HK-2 (cell line): ENCODE measurements around the gene LMO2.

Source experiments
- DNase-seq: peaks from one replicate; pipeline ENCODE4 v3.0.0-alpha.2; 2018; ENCODE audit not compliant: unreplicated experiment

Gene LMO2

GRCh38 chr11:33887886-33888285 is 4.0 kb downstream of the LMO2 start:
- DNase-seq: no peak

DNA sequence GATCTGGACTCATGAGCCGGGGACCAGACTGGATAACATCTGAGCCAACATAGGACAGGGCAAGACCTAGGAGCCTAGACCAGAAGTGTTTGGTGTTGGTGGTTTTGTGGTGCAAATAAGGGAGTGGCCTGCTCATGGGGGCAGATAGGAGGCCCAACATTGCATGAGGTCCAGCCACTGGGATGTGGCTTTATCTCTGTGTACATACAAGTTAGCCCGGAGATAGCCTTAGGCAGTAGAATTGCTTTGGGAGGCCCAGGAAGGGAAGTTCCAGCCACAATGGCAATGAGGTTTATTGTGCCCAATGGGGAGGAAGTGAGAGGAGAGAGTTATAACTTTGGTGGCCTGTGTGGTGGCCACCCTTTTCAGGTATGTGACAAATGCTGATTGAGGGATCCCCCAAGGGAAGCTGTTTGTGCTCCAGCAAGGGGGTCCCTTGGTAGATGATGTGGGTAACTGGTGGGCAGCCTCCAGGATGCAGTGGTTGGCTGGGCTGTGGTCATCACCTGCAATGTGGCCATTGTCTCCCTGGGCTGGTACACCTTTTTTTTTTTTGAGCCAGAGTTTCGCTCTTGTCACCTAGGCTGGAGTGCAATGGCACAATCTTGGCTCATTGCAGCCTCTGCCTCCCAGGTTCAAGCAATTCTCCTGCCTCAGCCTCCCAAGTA is 6.4 kb downstream of the LMO2 start:
- no peak for DNase-seq

DNA sequence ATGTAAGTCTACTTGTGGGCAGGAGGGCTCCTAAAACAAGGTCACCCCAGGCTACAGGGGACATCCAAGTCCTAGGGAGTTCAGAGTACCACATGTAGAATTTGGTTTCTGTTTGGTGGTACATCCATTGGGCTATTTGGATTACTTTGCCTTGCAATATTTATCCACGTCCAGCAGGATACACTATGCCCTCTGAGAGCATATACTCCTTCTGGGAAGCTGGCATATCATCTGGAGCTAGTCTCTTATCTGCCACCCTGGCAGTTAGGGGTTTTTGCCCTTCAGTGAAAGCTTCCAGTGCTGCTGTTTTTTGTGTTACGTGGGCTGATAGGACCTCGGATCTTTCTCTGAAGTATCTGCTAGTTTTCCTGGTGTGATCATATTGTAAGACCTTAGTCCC is 7.3 kb downstream of the LMO2 start:
- no peak for DNase-seq

GRCh38 chr11:33884035-33884434 is 7.8 kb downstream of the LMO2 start:
- DNase-seq: no peak

GRCh38 chr11:33881651-33882503 is 10.0 kb downstream of the LMO2 start:
- no peak for DNase-seq

GRCh38 chr11:33880979-33881378 is 10.9 kb downstream of the LMO2 start:
- no peak for DNase-seq

- DNase-seq: no peak
Observed at GRCh38 chr11:33879375-33879774, 12.5 kb downstream of the LMO2 start.

DNA sequence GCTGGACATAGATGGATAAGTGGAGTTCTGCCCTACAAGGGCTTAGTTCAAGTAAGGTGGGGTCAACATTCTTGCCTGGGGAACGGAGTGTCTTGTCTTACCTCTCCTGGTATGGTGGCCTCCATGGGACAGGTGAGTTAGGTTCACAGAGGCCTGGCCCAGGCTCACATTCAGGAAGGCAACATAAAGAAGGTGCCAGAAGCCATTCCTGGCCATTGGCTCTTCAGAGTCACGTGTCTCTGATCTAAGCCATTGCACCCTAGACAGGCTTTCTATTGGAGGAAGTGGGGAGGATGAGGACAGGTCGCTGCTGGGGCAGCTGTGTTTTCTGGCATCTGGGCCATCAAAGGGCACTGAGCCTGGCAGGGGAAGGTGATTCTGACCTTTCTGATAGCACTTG is 14.8 kb downstream of the LMO2 start:
- no peak for DNase-seq

DNA sequence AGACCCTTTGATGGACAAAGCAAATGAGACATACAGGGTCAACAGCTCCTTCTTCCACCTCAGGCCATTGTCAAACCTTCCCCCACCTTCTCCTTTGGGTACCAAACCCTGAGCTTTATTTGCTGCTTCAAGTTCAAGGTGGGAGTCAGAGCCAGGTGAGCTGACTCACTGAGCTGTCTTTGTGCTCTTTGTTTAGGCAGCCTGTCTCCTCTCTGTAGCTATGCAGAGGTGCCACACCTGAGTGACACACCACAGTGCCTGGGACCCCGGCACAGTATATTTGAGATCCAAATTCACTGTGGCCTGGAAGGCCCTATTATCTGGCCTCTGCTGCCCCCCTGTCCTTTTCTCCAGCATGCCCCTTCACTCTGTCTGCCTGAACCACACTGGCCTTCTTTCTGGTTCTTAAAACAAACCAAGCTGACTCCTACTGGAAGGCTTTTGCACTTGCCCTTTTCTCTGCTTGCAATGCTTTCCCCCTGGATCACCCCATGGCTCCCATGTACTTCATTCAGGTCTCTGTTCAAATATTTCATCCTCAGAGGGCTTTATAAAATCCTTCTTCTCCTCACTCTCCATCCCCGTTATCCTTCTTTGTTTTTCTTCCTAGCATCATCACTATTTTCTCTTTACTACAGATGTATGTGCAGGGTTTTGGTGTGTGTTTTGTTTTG is 16.1 kb downstream of the LMO2 start:
- DNase-seq: no peak

DNA sequence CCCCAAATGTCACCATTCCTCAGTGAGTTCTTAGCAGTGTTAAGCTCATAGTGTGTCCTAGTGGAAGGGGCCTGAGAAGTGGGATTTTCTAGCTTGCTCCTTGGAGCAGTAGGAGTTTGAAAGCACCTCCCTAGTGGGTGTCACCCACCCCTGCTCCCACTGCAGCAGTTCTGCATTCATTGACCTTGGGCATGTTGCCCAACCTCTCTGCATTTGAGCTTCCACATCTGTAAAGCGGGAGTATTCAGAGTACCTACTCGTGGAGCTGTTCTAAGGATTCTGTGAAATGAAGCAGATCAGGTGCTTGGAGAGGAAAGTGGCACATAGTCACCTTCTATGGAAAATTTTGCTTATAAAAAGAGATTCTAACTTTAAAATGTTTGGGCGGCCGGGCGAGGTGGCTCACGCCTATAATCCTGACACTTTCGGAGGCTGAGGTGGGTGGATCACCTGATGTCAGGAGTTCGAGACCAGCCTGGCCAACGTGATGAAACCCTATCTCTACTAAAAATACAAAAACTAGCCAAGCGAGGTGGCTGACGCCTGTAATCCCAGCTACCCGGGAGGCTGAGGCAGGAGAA is 16.9 kb downstream of the LMO2 start:
- DNase-seq: no peak

DNA sequence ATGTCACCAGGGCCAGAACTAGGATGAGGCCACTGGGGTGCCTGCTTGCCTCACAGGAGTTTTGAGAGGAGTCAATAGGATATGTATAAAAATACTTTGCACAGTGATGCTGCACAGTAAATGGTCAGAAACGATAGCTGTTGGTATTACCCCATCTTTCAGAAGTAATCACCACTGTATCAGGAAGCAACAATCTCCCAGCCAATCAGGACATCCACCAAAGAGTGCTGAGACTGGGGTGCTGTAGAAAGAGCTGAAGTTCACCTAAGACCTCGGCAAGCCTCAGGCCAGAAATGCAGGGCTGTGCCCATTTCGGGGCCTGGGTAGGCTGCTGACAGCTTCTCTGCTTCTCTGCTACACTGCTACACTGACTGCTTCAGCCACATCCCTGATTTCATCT is 17.4 kb downstream of the LMO2 start:
- DNase-seq: no peak

GRCh38 chr11:33869481-33870422 is 22.1 kb downstream of the LMO2 start:
- DNase-seq: peak; percentile 10

DNA sequence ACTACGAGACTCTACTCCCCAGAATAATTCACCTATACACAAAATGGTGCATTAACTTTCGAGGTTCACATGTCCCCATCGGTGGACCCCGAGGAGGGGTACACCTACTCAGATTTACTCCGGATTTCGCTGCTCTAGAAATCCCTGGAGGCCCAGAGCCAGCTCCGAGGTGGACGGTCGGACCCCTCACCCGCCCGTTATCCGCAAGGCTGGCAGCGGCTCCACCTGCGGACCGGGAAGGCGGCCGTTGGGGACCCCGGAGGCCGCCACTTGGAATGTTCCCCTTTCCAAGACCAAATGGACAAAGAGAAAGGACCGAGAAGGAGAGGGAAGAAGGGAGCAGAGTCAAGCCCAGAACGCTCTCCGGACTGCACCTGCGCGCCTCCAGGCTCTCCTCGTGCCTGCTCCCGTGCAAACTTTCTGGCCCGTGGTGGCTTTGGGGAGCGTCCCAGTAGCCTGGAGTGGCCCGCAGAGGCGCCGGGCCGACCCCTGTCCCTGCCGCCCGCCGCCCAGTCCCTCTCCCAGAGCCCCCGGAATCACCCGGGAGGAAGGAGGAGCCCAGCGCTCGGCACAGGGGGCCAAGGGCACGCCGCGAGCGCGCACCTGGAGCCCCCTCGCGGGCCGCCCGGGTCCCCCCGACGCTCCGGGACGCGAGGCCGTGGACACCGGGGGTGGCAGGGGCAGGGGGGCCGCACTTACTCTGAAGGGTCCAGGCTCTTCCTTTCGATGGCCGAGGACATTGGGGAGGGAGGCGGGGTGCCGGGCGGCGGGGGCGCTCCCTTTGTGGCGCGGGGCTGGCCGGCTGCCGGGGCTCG is 23.0 kb downstream of the LMO2 start:
- DNase-seq: no peak

GRCh38 chr11:33867996-33868646 is 23.8 kb downstream of the LMO2 start:
- DNase-seq: no peak

- DNase-seq: no peak
Observed at GRCh38 chr11:33867561-33867960, 24.3 kb downstream of the LMO2 start.

GRCh38 chr11:33866936-33867335 is 24.9 kb downstream of the LMO2 start:
- no peak for DNase-seq

- no peak for DNase-seq
Observed at GRCh38 chr11:33864479-33864878, 27.4 kb downstream of the LMO2 start.

DNA sequence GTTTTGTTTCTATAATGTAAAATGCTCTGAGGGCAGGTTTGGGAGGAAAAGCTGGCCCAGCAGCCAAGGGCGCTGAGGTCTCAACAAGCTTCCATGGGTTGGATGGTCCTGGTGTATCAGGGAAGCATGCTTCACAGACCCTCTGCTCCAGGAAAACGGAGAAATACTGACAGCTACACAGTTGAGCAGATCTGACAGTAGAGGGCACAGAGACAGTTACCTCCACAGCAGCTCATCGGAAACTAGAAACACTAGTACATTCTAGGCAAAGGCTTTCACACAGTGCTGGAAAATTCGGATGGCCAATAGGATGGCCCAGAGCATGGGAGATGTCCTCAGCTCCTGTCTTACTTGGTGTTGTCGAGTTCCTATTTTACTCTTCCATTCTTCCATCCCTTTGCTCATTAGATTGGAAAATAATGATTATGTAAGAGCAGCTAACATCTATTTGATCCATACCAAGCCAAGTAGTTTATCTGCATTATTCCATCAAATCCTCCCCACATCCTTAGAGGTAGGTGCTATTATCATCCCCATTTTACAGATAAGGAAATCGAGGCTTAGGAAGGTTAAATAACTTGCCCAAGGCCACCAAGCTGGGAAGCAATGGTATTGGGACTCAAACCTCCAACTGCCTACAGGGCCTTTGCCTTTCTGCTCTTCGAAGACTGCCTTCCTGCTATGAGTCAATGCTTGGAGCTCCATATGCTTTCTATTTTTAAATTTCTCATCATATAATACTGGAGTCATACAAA is 28.3 kb downstream of the LMO2 start:
- DNase-seq: no peak

GRCh38 chr11:33861941-33862589 is 29.8 kb downstream of the LMO2 start:
- DNase-seq: no peak
